BLaER1 (cell line): ENCODE data around the gene FAM53A.

Experiments used
- H3K27ac ChIP-seq: shearing (Covaris generic); formaldehyde crosslinking; 2 replicates; pipeline ENCODE4 v1.8.1; 2022
- H3K27me3 ChIP-seq: shearing (Covaris generic); formaldehyde crosslinking; 2 replicates; pipeline ENCODE4 v1.8.1; 2022
- H3K36me3 ChIP-seq: shearing (Covaris generic); formaldehyde crosslinking; 2 replicates; pipeline ENCODE4 v1.8.1; 2022
- H3K4me1 ChIP-seq: shearing (Covaris generic); formaldehyde crosslinking; 2 replicates; pipeline ENCODE4 v1.8.1; 2022
- H3K4me2 ChIP-seq: shearing (Covaris generic); formaldehyde crosslinking; 2 replicates; pipeline ENCODE4 v1.8.1; 2022
- H3K4me3 ChIP-seq: shearing (Covaris generic); formaldehyde crosslinking; 2 replicates; pipeline ENCODE4 v1.8.1; 2022
- H3K9ac ChIP-seq: shearing (Covaris generic); formaldehyde crosslinking; 2 replicates; pipeline ENCODE4 v1.8.1; 2022
- H3K9me3 ChIP-seq: shearing (Covaris generic); formaldehyde crosslinking; 2 replicates; pipeline ENCODE4 v1.8.1; 2022
- H4K20me1 ChIP-seq: shearing (Covaris generic); formaldehyde crosslinking; 2 replicates; pipeline ENCODE4 v1.8.1; 2022
- Cebpa-rat ChIP-seq: shearing (Covaris generic); IDR thresholded peaks from 2 replicates; pipeline ENCODE4 v1.8.1; 2022

FAM53A gene

DNA sequence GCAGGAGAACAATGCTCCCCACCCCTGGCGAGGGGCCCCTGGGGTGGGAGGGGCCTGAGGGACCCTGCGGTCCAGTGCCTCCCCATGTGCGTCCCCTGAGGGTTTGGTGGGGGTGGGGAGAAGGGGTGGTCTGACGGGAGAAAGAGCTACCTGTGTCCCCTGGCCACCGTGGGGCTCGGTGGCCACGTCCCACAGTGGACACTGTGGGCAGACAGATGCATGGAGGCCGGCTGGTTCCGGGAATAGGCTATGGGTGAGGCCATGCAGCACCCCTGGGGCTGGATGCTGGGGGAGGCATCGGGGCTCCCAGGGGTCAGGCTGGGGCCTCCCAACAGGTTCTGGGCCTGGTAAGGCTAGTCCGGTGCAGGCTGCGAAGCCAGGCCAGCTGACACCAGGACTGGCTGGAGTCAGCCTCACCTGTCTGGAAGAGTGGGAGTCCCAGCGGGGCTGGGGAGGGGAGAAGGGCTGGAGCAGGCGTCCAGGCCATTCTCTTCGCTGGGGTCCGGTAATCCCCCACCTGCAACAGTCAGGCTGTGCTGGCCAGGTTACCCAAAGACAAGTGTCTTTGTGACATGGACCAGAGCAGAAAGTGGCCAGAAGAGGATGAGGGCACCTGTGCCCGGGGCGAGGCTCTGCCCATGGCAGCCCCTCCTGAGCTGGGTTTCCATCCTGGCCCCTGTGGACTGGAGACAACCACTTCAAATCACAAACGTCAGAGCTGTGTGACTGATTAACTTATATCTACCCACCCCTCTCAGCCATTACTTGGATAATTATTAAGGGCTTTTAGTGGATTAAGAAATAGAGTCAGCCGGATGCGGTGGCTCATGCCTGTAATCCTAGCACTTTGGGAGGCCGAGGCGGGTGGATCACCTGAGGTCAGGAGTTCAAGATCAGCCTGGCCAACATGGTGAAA, 1.4 kb upstream of the FAM53A start:
- Histone ChIP-seq H3K36me3 (peaks cover 10% of the 10 kb centered on the region), H3K9me3 (no peaks in the 10 kb centered on the region), H3K4me2 (peak overlapping the region; percentile 99), H3K27me3 (peaks cover 17% of the 10 kb centered on the region), H3K9ac (no peak overlapping the region), H3K27ac (no peak overlapping the region), H3K4me3 (no peak overlapping the region), H3K4me1 (peaks cover 27% of the 10 kb centered on the region), H4K20me1 (0 out of 2 replicates have a peak, but pooled peaks cover under 1% of the 10 kb centered on the region)
- TF ChIP-seq Cebpa-rat = no peak

DNA sequence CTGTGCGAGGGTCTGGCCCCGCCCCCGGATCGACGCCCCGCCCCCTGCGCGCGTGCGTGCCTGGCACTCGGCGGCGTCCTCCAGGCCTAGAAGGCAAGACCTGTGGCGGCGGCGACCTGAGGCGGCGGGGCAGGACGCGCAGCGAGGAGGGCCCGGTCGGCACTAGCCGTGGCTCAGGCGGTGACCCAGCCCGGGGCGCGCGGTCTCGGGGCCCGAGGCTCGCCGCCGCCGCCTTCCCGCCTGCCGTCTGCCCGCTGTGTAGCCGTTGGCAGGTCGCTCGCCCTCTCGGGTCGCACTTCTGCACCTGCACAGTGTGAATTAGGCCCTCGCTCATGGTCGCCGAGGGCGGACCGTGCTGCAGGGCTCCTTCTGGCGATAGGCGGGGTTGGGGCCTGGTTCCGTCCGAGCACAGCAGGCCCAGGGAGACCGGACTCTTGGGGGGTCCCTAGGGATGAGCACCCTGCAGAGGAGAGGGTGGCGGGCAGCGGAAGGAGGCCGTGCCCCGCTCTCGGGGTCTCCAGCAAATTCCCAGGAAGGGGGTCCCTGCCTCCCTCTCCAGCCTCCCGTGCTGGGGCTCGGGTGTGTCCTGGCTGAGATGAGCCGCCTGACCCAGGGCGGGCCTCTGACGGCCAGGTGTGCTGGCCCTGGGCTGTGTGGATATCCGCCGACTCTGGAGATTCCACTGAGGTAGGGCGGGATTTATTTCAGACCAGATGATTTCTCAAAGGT, 557 bp upstream of the FAM53A start:
- H3K4me2 ChIP-seq = peak overlapping the region; percentile 99
- H3K4me1 ChIP-seq = peaks cover 27% of the 10 kb centered on the region
- no peaks in the 10 kb centered on the region for H4K20me1 ChIP-seq
- H3K36me3 ChIP-seq = peaks cover 3% of the 10 kb centered on the region; the same call in 1 of the 2 replicates
- no peak for TF ChIP-seq Cebpa-rat
- no peak overlapping the region for H3K9ac ChIP-seq
- peak overlapping the region; percentile 56 for H3K27ac ChIP-seq
- peaks cover 17% of the 10 kb centered on the region for H3K27me3 ChIP-seq
- no peaks in the 10 kb centered on the region for H3K9me3 ChIP-seq
- H3K4me3 ChIP-seq = peak overlapping the region; percentile 77

DNA sequence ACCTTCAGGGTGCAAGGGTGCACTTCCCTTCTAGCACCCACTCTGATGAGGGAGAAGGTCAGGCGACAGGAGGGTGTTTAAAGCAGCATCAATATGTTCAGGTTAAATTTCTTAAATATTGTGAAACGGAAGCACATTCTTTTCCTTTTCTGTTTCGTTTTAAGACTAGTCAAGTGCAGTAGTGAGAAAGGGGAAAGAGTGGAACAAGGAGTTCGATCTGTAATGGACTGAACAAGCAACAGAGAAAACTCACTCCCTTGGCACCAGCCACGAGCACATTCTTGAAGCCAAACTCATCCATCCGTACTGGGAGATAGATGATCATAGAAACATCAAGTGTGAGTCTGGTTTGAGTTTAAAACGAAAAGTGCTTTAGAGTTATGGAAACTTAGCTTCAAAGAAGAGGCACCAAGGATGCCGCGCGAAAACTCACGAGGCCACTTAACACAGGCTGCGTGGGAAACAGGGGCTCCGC, 815 bp downstream of the FAM53A start:
- no peak for TF ChIP-seq Cebpa-rat
- H3K27me3 ChIP-seq = peaks cover 17% of the 10 kb centered on the region
- H4K20me1 ChIP-seq = no peaks in the 10 kb centered on the region
- H3K36me3 ChIP-seq = no peaks in the 10 kb centered on the region
- peaks cover 27% of the 10 kb centered on the region for H3K4me1 ChIP-seq
- H3K27ac ChIP-seq = peak overlapping the region; percentile 87
- H3K4me2 ChIP-seq = peak overlapping the region; percentile 99
- H3K4me3 ChIP-seq = peak overlapping the region; percentile 77
- no peaks in the 10 kb centered on the region for H3K9me3 ChIP-seq
- peak overlapping the region; percentile 81 for H3K9ac ChIP-seq

DNA sequence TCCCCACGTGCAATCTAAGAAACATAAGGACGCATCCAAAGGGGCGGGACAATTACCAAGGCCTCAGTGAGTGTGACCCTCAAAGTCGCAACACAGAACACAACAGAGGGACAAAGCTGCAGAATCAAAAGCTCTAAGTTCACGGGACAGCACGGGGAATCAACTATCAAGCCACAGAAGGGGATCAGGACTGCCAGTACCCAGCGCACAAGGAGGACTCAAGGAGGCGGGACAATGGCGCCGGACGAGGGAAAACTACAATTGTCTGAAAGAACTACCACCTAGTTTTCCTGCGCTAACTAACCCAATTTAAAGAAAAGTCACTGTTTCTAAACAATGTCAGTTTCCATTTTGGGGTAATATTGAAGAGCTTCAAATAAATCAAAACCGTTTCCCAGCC, 1.3 kb downstream of the FAM53A start:
- Histone ChIP-seq H3K4me2 (peak overlapping the region; percentile 99), H3K4me3 (peak overlapping the region; percentile 77), H3K9ac (no peak overlapping the region), H3K36me3 (no peaks in the 10 kb centered on the region), H3K4me1 (peaks cover 27% of the 10 kb centered on the region), H4K20me1 (no peaks in the 10 kb centered on the region), H3K27me3 (peaks cover 17% of the 10 kb centered on the region), H3K9me3 (no peaks in the 10 kb centered on the region), H3K27ac (no peak overlapping the region)
- no peak for TF ChIP-seq Cebpa-rat

DNA sequence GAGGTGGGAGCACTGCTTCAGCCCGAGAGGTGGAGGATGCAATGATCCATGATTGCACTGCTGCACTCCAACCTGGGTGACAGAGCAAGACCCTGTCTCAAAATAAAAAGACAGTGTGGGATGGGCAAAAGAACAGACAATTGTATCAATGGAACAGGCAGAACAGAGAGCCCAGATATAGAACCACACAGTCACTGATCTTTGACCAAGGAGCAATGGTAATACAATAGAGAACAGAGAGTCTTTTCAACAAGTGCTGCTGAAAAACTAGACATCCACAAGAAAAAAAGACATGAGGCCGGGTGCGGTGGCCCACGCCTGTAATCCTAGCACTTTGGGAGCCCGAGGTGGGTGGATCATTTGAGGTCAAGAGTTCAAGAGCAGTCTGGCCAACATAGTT, 5.9 kb downstream of the FAM53A start:
- H4K20me1 ChIP-seq = no peaks in the 10 kb centered on the region
- peaks cover 11% of the 10 kb centered on the region for H3K27me3 ChIP-seq
- H3K36me3 ChIP-seq = no peaks in the 10 kb centered on the region
- H3K9me3 ChIP-seq = no peaks in the 10 kb centered on the region
- TF ChIP-seq Cebpa-rat = no peak
- no peak overlapping the region for H3K27ac ChIP-seq
- H3K4me3 ChIP-seq = no peak overlapping the region
- peaks cover 14% of the 10 kb centered on the region for H3K4me1 ChIP-seq
- H3K9ac ChIP-seq = no peak overlapping the region
- no peak overlapping the region for H3K4me2 ChIP-seq

DNA sequence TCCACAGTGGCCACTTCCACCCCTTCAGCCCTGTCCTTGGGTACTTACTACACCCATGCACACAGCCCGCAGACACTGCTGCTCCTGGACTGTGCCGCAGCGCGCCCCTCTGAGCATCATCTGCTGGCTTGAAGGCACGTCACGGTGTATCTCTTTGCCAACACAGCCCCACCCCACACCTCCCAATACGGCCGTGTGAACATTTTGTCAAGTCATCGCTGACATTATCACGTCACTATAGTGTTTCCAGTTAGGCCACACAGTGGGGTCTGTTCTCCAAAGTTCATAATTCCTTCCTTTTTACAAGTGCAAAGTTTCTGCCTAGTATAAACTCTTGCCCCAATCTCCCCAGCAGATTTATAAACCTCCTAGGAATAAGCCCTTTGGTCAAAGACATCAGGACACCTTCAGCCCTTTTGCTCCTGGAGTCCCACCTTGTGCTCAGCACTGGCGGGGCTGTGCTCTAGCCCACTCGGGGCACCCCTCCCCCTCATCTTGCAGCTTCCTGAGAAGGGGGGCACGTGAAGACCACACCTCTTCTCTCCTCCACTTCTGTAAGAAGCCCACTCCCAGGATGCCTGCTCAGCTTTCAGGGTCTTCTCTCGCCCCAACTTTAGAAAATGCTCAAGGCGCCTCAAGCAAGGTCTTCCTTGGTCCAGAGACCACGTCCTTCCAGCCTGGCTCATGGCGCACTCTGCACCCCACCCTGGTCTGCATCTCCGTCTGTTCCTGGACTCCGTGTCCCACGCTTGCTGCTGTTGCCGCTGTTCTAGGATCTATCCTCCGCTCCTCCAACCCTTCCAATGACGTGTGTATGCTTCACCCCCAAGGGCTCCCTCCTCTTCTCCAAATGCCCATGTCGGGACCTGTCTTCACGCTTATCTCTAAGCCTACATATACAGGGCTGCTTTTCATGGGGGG, 7.2 kb downstream of the FAM53A start:
- H3K36me3 ChIP-seq = no peaks in the 10 kb centered on the region
- H3K9me3 ChIP-seq = no peaks in the 10 kb centered on the region
- no peak for TF ChIP-seq Cebpa-rat
- no peaks in the 10 kb centered on the region for H3K27me3 ChIP-seq
- H3K4me3 ChIP-seq = no peak overlapping the region
- no peak overlapping the region for H3K27ac ChIP-seq
- H3K9ac ChIP-seq = no peak overlapping the region
- H4K20me1 ChIP-seq = no peaks in the 10 kb centered on the region
- H3K4me1 ChIP-seq = peaks cover 5% of the 10 kb centered on the region; the same call in 1 of the 2 replicates
- no peak overlapping the region for H3K4me2 ChIP-seq

DNA sequence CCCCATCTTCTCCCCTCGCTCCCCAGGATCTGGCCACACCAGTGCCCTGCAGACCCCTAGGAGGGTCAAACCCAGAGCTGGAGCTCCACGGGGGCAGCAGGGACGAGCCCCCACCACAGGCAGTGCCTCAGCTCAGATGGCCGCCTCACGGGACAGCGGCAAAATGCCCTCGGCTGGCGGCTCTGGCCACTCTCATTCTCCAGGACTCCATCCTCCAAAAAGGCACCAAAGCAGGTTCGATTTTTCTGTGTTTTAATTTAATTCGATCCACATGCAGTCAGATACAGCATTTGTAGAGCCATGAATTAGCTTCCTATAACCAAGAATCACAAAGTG, 8.3 kb downstream of the FAM53A start:
- Histone ChIP-seq H4K20me1 (no peaks in the 10 kb centered on the region), H3K9me3 (no peaks in the 10 kb centered on the region), H3K9ac (no peak overlapping the region), H3K4me3 (no peak overlapping the region), H3K27ac (no peak overlapping the region), H3K27me3 (no peaks in the 10 kb centered on the region), H3K4me1 (peaks cover 5% of the 10 kb centered on the region; the same call in 1 of the 2 replicates), H3K4me2 (no peak overlapping the region), H3K36me3 (no peaks in the 10 kb centered on the region)
- TF ChIP-seq Cebpa-rat = no peak

DNA sequence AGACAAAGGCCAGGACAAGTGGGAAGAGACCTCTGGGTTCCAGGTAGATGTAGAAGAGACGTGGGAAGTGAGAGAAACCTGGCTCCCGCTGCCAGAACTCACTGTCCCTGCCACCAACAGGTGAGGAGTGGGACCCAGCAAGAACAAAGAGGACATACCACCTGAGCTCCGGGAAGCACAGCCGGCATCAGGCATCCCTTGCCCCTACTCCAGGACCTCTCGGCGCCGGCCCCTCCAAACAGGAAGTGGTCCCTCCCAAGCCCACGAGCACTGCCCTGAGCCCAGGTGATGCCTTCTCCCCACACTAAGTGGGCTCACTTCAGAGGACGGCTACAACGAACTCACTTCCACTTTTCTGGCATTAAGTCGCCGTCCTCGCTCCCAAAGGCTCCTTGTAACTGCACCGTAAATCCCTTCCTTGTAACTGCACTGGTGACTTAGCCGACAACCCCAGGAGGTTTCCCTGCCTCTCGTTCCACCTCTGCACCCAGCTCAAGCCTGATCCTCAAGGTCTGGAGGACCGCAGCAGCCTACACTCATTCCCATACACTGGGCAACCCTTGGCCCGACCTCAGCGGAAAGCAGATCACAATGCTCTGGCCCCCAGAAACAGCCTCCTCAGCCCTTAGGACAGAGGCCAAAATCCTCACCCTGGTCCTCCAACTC, 8.8 kb downstream of the FAM53A start:
- Histone ChIP-seq H4K20me1 (no peaks in the 10 kb centered on the region), H3K4me2 (no peak overlapping the region), H3K9ac (no peak overlapping the region), H3K27ac (no peak overlapping the region), H3K36me3 (no peaks in the 10 kb centered on the region), H3K4me3 (no peak overlapping the region), H3K27me3 (no peaks in the 10 kb centered on the region), H3K9me3 (no peaks in the 10 kb centered on the region), H3K4me1 (peaks cover 5% of the 10 kb centered on the region; the same call in 1 of the 2 replicates)
- no peak for TF ChIP-seq Cebpa-rat

DNA sequence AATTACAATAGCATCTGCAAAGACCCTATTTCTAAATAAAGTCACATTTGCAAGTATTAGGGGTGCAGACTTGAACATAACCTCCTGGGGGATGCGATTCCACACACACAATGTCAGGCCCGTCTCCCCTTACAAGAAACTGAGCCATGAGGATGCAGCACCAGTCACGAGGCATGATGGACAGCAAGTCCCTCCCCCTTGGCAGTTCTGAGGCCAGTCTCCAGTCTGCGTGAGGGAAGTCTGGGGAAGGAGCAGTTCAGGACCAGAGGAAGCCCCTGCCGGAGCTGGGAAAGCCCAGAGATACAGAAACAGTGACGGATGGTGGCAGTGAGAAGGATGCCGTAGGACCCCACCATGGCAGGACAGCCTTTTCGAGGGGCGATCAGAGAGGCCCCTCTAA, 9.4 kb downstream of the FAM53A start:
- no peak for TF ChIP-seq Cebpa-rat
- Histone ChIP-seq H3K4me3 (no peak overlapping the region), H3K9me3 (no peaks in the 10 kb centered on the region), H3K4me2 (no peak overlapping the region), H3K27ac (no peak overlapping the region), H3K36me3 (no peaks in the 10 kb centered on the region), H3K27me3 (no peaks in the 10 kb centered on the region), H3K9ac (no peak overlapping the region), H3K4me1 (peaks cover 5% of the 10 kb centered on the region; the same call in 1 of the 2 replicates), H4K20me1 (no peaks in the 10 kb centered on the region)
